ENCODE results near the gene ACSF3.
"Not testable (repeated sequence)": the region's sequence is repeated elsewhere in the genome, so short reads cannot be mapped to it uniquely, and the experiment has no call there.

Gene ACSF3

GRCh38 chr16:89062389-89063345 is 31.0 kb upstream of the ACSF3 start:
- TF ChIP-seq CTCF (IDR thresholded peaks at IDR 0.05; ENCODE audit: low read depth, low read length): no peak
- no peak overlapping the region for H3K4me3 ChIP-seq (ENCODE audit: low read depth, low read length)

GRCh38 chr16:89063768-89064320 is 29.8 kb upstream of the ACSF3 start:
- H3K4me3 ChIP-seq (ENCODE audit: low read depth, low read length): no peak overlapping the region
- TF ChIP-seq CTCF (IDR thresholded peaks at IDR 0.05; ENCODE audit: low read depth, low read length): no peak

GRCh38 chr16:89064606-89065457 is 28.8 kb upstream of the ACSF3 start:
- no peak for TF ChIP-seq CTCF (IDR thresholded peaks at IDR 0.05; ENCODE audit: low read depth, low read length)
- no peak overlapping the region for H3K4me3 ChIP-seq (ENCODE audit: low read depth, low read length)

- H3K4me3 ChIP-seq (ENCODE audit: low read depth, low read length): no peak overlapping the region
- no peak for TF ChIP-seq CTCF (IDR thresholded peaks at IDR 0.05; ENCODE audit: low read depth, low read length)
Observed at GRCh38 chr16:89065458-89065822, 28.2 kb upstream of the ACSF3 start.

- TF ChIP-seq CTCF (IDR thresholded peaks at IDR 0.05; ENCODE audit: low read depth, low read length): no peak
- no peak overlapping the region for H3K4me3 ChIP-seq (ENCODE audit: low read depth, low read length)
Observed at GRCh38 chr16:89066721-89067120, 26.9 kb upstream of the ACSF3 start.

GRCh38 chr16:89067677-89068443 is 25.8 kb upstream of the ACSF3 start:
- H3K4me3 ChIP-seq (ENCODE audit: low read depth, low read length): no peak overlapping the region
- TF ChIP-seq CTCF (IDR thresholded peaks at IDR 0.05; ENCODE audit: low read depth, low read length): no peak

- H3K4me3 ChIP-seq (ENCODE audit: low read depth, low read length): not testable (repeated sequence)
Observed at GRCh38 chr16:89068814-89069616, 24.6 kb upstream of the ACSF3 start.
